Epidermal melanocyte (primary cell): Measurements from ENCODE around the gene NME8.

ENCODE experiments used
- DNase-seq: peaks from one replicate; pipeline ENCODE4 v3.0.0; 2011; ENCODE audit warnings: low spot score; ENCODE audit not compliant: insufficient read length

Gene NME8

DNA sequence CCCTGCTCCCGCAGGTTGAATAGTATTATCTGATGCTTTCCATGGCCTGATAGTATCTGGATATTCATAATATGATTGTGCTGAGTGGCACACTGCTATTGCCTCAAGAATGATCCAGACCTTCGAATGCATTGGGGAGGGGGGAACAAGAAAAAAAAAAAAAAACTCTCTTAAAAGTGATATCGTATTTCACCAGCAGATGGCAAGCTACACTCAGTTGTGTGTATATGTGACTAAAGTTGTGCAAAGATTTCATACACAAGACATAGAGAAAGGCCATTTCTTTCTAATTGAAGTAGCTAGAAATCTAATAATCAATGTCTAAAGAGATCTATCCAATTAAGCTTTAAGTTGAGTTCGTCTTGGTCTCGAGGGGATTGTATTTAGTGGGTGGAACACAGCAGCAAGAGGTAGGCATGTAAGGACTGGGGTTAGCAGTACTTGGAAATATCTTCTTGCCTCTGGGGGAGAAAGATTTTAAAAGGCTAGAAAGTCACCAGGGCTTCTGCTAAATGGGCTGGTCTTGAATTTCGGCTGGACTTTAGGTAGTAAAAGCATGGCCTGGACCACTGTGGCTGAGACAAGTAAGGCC lies 52.9 kb downstream of the NME8 start:
- DNase-seq, result no peak

- no peak for DNase-seq
These were observed 53.6 kb downstream of the NME8 start for GRCh38 chr7:37901890-37902524.

GRCh38 chr7:37908221-37908788 lies 59.9 kb downstream of the NME8 start:
- no peak for DNase-seq

GRCh38 chr7:37912756-37913155 lies 64.4 kb downstream of the NME8 start:
- DNase-seq, result no peak

DNA sequence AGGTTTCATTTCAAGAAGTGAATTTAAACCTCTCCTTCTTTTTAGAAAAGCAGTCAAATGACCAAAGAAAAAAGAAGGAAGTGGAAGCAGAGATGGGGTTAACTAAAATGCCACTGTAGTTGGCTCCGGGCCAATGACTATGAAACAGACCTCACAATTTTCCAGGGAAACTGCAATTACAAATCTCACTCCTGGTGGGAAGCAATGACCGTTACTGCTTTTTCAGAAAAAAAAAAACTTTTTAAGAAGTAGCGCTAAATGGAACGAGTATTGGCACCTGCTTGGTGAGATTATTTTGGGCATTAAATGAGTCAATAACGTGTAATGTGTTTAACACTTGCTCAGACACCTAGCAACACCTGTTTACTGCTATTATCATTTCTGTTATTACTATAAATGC lies 67.0 kb downstream of the NME8 start:
- no peak for DNase-seq

DNA sequence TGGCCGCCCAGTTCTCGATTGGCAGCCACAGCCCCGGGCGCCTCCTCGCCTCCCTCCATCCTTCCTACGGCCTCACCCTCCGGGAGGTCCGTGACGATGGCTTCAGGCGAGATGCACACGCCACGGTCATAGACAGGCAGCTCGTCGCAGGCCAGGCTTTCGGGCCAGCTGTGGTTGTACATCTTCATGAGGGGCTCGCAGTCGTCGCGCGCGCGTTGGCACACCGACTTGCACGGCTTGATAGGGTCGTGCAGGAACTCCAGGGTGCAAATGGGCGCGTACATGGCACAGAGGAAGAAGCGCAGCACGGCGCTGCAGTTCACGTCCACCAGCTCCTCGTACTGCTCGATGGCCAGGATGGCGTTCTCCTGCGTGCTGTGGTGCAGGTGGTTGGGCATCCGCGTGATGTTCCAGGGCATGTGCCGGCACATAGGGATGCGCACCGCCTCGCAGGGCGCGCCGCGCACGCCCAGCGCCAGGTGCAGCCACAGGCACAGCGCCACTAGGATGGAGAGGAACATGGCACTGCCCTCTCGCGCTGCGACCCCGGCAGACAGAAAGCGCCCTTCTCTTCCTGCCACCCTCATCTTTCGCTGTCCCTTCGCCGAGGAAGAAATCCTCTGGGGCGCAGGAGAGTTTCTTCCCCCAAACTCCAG lies 67.7 kb downstream of the NME8 start:
- no peak for DNase-seq

GRCh38 chr7:37916673-37917660 lies 68.6 kb downstream of the NME8 start, which contains the start of gene SFRP4:
TSS of gene SFRP4 (minus strand) at chr7:37916817. CDS start at chr7:37916537, 280 bp downstream.
- DNase-seq, result no peak

DNA sequence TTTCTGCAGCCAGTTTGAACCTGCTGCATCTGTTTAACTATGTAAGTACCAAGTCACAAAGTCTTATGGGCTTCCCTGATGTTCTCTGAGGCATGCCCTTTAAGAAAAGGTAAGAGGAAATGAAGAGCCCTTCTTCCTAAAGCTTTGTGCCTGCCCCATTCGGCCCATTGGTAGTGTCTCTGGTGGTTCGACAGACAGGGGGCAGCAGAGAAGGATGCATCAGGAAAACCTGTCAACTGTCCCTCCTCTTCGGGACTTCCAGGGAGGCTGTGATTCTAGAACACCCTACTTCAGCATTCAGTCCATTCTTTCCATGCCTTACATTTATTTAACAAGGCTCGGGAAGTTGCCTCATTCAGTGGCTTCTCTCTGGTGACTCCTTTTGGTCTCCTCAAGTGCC lies 70.1 kb downstream of the NME8 start:
- DNase-seq, result no peak

GRCh38 chr7:37920305-37920848 lies 72.0 kb downstream of the NME8 start, which contains the start of gene EPDR1:
TSS of gene EPDR1 (plus strand) at chr7:37920640. CDS start at chr7:37920940, 300 bp downstream.
- no peak for DNase-seq

- DNase-seq, result no peak
These were observed 72.7 kb downstream of the NME8 start for GRCh38 chr7:37920849-37921805.

DNA sequence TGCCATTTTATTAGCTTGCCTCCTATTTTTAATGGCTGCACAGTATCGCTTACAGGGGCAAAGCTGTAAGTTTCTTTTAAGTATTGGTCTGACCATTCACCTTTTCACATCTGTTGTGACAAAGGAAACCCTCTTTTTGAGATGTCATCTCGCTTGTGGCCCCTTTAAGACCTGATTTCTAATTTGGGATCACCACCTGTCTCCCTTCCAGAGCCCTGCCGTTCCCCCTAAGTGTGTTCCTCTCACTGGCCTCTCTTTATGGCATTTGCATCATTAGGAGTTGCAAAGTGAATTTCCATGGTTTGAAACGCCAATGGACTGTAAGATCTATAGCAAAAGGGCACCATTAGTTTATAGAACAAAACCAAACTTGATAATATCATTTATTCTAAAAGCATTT lies 73.5 kb downstream of the NME8 start:
- no peak for DNase-seq

DNA sequence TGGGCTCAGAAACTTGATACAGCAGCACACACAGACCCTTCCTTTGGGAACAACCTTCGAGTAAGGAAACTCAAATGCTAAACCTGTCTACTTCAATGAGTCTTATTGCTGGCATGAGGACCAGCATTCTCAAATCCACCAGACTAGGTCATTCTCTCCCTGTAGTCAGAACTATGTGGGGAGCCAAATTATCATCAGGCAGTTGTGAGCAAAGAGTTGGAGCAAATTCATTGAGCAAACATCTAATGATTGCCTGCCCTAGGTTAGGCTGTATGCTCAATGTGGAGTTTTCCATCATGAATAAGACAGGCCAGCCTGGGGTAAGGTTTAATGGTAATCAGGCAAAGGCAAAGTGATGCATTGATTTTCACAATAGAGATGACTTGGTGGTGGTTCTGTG lies 75.6 kb downstream of the NME8 start:
- DNase-seq, result no peak

- no peak for DNase-seq
These were observed 76.2 kb downstream of the NME8 start for GRCh38 chr7:37924491-37925041.

GRCh38 chr7:37925620-37926019 lies 77.2 kb downstream of the NME8 start:
- DNase-seq, result no peak

DNA sequence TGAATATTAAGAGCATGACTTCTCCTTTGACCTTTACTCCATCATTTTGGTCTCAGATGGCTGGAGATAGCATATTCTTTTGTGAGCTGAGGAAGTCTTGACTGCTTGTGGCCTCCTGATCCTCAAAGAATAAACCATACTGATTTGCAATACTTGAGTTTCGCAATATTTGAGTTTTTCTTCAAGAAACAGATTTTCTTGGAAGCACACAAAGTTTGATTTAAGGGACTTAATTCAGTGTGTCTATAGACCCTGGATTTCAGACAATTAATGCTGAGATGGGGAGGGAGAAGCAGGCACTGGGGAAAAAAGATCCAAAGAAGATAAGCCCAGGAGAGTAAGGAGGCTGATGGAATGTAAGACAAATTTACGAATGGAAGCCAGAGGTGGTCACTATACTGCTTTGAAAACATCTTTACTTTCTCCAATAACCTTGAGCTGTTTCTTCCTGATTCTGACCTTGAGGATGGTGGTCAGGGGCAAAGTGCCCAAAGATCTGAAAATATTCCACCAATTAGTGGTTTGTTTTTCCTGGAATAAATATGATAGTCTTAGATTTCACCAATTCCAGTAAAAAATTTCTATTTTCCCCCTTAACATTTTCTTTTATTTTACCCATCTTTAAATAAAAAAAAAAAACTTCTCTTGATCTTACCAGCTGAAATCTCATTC lies 79.5 kb downstream of the NME8 start:
- DNase-seq, result no peak

DNA sequence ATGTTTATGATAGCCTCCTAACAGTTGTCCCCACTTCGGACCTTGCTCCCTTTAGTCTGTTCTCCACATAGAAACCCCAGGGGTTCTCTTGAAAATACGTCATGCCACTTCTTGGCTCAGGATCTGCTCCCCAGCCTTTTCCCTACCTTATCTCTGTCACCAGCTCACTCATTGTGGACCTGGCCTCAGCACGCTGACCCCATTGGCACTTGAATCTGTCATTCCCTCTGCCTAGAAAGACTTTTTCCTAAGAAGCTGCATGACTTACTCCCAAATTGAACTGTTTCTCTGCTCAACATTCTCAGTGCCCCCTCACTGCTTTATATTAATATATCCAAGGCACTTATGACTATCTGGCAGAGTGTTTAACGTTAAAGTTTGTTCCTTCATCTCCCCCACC lies 80.5 kb downstream of the NME8 start:
- DNase-seq, result no peak

GRCh38 chr7:37930226-37930948 lies 82.0 kb downstream of the NME8 start:
- DNase-seq, result no peak

GRCh38 chr7:37932543-37932942 lies 84.1 kb downstream of the NME8 start:
- no peak for DNase-seq
